NCI-H1417 (cell line): ENCODE measurements around the gene AMH.
"Not testable (repeated sequence)": the region's sequence is repeated elsewhere in the genome, so short reads cannot be mapped to it uniquely, and the experiment has no call there.

Source experiments
- DNase-seq, 3 experiments: peaks; one replicate each; lab custom pipeline; 2025; lab: John Stamatoyannopoulos, UW

The AMH gene

DNA sequence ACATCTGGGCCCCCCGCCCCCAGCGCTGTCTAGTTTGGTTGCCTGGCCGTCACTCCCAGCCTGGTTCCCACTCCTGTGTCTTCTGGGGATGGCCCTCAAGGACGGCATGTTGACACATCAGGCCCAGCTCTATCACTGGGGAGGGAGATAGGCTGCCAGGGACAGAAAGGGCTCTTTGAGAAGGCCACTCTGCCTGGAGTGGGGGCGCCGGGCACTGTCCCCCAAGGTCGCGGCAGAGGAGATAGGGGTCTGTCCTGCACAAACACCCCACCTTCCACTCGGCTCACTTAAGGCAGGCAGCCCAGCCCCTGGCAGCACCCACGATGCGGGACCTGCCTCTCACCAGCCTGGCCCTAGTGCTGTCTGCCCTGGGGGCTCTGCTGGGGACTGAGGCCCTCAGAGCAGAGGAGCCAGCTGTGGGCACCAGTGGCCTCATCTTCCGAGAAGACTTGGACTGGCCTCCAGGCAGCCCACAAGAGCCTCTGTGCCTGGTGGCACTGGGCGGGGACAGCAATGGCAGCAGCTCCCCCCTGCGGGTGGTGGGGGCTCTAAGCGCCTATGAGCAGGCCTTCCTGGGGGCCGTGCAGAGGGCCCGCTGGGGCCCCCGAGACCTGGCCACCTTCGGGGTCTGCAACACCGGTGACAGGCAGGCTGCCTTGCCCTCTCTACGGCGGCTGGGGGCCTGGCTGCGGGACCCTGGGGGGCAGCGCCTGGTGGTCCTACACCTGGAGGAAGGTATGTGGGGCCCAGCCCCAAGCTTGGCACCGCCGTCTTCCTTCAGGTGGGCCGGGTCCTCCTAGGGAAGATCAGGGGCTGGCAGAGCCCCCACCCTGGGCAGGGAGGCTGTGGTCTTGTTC, at the start of gene AMH:
TSS of gene AMH (plus strand) at position 314 of the 857 bp plus-strand sequence. CDS start at position 324, 10 bp downstream.
- DNase-seq = peak in 1 of 3 experiments; percentile 54

DNA sequence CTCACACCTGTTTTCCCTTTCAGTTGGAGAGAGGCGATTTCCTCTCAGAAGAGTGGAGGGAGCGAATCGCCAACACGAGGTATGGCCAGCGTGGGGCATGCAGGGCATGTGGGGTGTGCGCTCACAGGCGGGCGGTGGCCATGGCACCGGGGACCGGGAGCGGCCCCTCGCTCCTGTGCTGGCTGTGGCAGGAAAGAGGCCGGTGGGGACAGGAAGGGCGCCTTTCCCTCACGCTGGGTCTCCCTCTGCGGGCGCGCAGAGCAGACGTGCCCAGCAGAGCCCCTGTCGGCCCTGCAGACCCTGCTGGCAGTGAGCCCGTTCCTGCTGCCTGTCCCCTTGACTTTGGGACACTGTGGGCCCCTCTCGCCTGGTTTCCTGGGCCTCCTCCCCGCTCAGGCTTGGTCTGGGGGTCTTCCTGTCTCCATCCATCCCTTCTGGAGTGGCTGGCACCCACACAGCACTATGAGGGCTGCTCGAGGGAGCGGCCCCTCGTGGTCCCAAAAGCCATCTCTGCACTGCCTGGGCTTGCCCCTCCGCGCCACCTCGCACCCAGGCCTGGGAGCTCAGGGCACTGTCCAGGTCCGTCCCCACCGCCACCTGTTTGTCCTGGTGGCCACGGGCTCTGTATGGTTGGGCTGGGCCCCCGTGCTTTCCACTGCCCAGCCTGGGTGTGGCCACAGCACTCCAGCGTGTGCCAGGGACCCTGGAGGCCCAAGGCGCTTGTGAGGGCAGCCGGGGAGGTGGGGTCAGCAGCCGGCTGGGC, 49.1 kb upstream of the AMH start:
- no peak for DNase-seq

DNA sequence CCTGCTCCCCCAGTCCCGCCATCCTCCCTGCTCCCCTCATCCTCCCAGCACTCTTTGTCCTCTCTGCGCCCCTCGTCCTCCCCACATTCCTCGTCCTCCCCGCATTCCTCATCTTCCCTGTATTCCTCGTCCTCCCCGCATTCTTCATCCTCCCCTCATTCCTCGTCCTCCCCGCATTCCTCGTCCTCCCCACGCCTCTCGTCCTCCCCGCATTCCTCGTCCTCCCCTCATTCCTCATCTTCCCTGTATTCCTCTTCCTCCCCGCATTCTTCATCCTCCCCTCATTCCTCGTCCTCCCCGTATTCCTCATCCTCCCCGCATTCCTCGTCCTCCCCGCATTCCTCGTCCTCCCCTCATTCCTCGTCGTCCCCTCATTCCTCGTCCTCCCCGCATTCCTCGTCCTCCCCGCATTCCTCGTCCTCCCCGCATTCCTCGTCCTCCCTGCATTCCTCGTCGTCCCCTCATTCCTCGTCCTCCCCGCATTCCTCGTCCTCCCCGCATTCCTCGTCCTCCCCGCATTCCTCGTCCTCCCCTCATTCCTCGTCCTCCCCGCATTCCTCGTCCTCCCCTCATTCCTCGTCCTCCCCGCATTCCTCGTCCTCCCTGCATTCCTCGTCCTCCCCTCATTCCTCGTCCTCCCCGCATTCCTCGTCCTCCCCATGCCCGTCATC, 48.4 kb upstream of the AMH start:
- not testable (repeated sequence) for DNase-seq

DNA sequence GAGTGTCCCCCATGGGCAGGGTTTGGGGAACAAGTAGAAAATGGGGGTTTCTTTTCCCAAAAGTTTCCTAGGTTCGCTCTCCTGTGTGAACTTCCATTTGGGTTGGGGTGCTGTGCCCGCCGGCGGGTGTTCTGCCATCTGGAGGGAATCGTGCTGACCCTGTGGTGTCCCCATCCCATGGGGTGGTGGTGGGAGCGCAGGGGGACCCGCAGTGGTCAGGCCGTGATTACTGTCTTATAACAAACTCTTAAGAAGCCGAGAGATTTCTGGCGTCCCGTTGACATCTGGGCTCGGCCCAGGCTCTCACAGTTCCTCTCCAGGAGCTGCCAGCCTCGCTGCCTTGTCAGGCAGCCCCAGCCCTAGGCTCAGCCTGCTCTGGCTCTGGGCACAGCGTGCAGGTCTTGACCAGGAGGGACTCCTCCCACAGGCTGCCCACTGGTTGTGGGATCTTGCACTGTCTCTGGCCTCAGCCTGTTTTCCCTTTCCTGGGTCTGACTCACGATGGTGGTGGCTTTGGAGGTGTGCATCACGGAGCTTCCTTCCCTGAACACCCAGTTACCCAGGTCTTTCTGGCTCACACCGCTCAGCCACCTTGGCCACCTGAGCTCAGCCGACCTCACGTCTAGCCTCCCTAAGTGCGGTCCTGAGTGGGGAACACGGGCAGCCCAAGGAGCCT, 47.5 kb upstream of the AMH start:
- DNase-seq = no peak

DNA sequence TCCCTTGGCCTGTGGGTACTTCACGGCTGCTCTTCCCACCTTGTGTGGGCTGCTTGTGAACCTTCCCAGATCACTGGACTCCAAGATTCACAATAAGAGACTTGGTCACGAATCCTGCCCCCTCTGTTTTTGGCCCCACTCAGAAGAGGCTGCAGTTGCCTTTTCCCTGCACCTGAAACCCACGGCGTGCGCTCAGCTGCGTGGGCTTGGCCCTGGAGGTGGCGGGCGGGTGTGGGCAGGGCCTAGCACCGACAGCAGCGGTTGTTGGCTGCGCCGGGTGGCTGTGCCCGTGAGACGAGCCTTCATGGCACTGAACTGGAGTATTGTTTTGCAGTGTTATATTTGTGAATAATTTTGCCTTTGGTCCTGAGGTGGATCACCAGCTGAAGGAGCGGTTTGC, 46.8 kb upstream of the AMH start:
- no peak for DNase-seq

DNA sequence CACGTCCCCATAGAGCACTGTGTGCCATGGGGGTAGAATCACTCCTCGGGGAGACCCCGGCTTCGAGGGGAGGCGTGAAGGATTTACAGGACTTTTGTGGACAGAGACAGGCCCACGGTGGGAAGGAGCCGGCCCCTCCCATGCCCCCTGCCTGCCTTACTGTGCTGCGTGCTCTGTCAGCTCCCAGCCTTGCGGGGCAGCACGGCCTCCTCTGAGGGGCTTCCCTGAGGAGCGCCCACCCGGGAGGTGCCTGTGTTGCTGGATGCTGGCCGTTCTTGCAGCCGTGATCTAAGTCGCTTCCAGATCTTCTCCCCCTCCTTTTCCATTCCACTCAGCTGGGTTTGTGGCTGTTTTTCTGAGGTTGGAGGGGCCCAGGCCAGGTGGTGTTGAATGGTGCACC, 42.1 kb upstream of the AMH start:
- no peak for DNase-seq

DNA sequence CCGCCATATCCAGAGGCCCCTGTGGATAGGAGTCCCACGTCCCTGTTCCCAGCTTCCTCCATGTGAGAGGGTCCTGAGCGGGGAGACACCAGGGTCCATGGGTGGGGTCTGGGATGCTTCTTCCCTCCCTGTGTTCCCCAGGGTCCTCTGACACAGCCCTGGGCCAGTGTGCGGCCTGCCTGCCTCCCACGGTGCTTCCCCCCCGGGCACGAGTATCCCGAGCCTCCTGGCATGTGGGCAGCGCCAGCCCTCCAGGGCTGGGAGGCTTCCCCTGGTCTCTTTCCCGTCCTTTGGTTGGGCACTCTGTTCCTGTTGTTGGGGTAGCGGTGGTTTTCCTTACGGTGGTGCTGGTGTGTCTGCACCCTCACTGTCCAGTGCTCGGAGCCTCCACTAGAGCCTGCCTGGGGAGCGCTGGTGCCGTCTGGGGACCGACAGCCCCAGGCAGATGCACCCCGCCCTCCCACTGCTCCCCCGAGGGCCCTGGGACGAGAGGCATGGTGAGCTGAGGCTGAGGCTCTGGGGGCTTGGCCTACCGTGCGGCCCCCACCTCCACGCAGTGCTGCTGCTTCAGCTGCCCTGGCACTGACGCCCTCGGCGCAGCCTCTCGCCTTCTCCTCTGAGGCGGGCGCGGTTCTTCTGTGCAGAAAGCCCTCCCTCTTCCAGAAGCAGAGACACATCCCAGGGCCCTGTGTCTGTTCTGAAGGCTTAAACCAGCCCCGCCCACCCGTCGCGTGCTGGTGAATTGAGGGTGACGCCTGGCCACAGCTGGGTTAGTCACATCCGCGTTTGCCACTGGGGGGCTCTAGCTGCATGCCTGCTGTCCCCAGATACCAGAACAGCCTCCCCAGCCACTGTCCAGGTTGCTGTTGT, 40.9 kb upstream of the AMH start:
- peak in 2 of 3 experiments; percentile 12 to 34 for DNase-seq

DNA sequence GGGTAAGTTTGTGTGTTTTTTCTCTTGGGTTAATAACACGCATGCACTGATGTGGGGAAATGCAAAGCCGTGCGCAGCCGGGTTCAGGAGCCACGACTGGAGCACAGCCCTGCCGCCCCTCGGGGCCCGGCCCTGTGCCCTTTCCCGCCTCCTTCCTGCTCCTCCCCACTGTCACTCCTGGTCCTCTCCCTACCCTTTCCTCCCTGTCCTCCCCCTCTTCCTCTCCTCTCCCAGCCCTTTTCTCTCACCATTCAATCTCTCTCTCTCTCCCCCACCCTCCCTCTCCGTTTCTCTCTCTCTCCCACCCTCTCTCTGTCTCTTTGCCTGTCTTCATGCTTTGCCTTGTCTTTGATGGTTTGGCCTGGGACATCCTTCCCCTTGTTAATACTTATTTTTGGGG, 40.1 kb upstream of the AMH start:
- no peak for DNase-seq

DNA sequence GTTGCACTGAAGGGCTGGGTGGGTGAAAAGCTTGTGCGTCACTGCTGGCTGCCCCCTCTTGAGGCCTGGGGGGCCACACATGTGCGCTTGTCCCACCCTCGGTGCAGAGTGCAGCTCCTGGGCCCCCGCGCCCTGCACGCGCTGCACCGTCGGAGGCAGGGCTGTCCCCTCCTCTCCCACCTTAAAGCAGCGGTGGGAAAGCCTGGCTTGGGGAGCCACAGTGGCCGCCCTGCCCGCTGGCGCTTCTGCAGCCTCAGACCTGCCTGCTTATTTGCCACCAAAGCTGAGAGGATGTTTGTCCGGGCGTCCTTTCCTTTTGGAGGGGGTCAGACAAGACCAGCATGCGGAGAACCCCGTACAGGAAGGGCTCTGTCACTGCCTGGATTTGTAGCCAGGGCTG, 39.7 kb upstream of the AMH start:
- DNase-seq = no peak

DNA sequence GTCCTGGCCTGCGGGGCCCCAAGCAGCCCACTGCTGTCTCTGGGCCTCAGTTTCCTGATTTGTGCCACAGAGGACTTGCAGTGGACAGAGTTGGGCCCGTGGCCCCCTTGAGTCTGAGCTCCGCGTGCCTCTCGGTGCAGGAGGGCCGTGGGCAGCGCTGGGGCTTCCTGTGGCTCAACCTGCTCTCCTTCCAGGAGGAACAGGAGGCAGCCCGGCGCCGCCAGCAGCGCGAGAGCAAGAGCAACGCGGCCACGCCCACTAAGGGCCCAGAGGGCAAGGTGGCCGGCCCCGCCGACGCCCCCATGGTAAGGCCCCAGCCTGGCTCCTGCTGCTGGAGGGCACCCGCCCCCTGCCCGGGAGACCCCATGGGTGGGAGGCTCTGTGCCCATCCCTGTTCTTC, 38.9 kb upstream of the AMH start:
- no peak for DNase-seq

DNA sequence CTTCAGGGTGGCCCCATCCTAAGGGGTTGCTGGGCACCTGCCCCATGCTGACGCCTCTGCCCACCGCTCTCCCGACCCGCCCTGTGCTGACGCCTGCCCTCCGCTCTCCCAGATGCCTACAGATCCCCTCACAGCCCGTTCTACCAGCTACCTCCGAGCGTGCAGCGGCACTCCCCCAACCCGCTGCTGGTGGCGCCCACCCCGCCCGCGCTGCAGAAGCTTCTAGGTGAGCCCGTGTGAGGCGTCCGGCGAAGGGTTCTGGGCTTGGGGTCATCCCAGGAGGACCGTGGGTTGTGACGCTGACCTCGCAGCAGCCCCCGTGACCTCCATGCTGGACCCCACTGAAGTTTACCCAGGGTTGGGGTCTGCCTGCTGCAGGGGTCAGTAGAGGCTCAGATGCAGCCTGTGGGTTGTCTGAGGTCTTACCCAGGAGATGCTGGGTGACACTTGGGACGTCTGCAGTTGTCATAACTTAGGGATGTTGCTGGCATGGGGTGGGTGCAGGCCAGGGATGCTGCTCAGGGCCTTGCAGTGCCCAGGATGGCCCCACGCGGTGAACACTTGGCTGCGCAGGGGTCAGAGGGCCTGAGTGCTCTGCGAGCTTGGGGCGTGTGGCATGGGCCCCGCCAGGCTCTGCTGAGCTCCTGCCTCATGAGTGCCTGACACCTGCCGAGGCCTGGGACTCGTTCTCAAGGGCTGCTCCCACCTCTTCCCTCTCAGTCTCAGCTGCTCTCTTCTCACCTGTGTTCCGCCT, 38.0 kb upstream of the AMH start:
- DNase-seq = no peak

DNA sequence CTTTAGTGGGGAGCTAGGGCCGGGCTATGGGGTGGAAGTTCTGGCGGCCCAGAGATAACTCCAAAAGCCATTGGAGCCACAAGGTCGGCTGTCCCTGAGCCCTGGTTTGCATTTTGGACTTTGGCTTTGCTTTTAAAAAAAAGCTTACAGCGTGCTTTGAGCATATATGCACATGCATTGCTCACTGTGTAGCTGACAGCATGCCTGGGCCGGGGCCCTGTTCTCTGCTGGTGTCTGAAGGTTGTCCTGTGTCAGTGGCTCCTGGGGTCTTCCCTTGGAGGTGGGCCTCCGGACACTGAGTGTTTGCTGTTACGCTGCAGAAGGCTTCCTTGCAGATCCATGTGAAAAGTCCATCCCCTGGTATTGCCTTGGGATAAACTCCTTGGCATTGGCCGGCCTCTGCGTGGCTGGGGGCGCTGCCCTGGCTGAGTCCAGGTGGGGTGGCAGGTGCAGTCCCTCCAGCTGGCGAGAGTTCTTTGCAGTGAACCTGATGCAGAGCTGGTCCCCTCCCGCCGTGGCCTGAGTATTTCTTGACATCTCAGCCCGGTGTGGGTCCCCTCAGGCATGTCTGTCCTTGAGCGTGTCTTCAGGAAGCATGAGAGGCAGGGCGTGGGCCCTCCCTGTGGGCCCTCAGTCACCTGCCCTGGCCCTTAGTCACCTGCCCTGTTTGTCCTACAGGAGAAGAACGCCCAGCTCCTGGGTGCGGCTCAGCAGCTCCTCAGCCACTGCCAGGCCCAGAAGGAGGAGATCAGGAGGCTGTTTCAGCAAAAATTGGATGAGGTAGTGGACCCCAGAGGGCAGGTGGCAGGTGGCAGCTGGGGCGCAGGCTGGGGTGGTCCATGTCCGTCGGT, 36.0 kb upstream of the AMH start:
- peak in 1 of 3 experiments; percentile 53 for DNase-seq

DNA sequence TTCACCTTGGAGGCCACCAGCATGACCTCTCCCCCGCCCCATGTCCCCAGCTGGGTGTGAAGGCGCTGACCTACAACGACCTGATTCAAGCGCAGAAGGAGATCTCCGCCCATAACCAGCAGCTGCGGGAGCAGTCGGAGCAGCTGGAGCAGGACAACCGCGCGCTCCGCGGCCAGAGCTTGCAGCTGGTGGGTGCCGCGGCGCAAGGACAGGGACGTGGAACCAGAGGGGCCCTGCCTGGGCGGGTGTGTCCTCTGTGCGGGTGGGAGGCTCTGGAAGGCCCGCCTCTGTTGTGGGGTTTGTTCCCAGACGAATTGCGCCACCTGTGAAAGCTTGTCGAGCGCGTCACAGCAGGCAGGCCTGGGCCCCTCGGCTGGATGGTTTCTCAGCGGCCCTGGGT, 35.3 kb upstream of the AMH start:
- DNase-seq = peak; percentile 10 to 51 (median 38)

DNA sequence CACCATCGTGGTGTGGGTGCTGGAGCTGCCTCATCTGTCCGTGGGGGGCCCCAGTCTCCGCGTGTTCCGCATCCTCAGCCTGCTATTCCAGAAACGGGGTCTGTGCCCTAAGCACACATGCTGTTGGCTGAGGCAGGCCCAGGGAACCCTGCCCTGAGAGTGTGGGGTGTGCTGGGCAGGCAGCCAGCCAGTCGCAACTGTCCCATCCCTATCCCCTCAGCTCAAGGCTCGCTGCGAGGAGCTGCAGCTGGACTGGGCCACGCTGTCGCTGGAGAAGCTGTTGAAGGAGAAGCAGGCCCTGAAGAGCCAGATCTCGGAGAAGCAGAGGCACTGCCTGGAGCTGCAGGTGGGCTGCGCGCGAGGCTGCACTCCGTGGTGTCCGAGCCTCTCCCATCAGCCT, 34.9 kb upstream of the AMH start:
- no peak for DNase-seq

DNA sequence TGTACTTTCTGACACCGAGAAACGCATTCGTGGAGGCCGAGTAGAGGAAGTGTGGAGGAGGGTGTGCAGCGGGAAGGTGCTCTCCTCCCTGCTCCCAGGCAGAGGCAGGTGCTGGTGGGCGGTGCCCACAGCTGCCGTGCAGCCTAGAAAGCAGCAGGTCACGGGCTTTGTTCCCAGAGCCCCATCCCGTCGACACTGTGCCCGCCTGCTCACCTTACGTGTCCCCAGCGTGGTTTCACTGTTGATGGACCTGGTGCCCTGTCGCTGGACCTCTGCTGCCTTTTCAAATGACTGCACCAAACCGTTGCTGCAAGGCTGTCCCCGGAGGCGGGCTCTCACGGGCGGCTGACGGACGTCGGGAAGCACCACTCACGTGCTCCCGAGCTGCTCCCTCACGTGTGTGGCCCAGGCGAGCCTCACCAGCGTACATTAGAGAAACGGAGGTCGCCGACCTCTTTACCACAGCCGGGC, 33.8 kb upstream of the AMH start:
- peak; percentile 88 to 89 (median 88) for DNase-seq

DNA sequence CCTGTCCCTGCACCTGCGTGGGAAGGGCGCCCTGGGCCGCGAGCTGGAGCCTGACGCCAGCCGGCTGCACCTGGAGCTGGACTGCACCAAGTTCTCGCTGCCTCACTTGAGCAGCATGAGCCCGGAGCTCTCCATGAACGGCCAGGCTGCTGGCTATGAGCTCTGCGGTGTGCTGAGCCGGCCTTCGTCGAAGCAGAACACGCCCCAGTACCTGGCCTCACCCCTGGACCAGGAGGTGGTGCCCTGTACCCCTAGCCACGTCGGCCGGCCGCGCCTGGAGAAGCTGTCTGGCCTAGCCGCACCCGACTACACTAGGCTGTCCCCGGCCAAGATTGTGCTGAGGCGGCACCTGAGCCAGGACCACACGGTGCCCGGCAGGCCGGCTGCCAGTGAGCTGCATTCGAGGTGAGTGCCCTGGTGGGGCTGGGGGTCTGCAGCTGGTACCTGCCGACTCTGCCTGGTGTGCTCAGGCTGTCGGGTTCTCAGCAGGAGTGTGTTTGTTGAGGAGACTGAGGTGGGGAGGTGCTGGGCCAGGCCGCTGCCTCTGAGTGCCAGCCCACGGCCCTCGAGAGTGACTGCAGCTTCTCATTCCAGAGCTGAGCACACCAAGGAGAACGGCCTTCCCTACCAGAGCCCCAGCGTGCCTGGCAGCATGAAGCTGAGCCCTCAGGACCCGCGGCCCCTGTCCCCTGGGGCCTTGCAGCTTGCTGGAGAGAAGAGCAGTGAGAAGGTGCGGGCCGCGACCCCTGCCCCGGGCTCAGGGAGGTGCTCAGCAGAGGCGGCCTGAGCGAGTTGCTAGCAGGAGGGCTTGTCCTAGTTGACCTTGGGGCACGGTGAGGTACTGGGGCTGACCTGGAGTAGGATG, 32.5 kb upstream of the AMH start:
- DNase-seq = peak in 1 of 3 experiments; percentile 30

DNA sequence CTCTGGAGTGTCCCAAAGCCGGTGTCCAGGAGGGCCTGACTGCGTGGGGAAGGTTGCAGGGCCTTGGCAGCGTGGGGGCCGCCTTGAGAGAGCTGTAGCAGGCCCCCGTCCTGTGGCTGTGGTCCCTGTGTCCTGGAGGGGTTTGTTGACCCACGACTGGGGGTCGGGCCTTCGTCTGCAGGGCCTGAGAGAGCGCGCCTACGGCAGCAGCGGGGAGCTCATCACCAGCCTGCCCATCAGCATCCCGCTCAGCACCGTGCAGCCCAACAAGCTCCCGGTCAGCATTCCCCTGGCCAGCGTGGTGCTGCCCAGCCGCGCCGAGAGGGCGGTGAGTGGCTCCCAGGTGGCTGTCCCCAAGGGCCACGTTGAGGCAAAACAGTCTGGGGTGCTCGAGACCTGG, 31.5 kb upstream of the AMH start:
- DNase-seq = no peak

DNA sequence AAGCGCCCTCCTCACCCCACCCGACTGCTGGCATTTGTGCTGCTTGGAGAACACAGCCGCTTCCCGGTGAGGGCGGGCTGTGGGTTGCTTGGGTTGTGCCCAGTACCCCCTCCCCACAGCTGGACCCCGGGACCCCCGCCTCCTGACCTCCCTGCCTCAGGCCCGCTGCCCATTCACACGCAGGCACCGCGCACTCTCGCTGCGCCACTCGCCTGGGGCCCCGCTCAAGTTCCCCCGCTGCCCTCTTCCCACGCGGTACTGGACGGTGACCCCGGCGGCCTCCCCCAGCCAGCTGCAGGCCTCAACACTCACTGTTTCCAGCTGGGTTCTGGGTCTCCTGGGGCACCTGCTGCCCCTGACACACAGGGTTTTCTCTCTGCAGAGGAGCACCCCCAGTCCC, 29.4 kb upstream of the AMH start:
- DNase-seq = no peak
